Measurements from ENCODE around the gene GATAD2A. TPM values are rescaled to one million over a fixed set of nuclear protein-coding genes. Genes with fewer than 3 reads are reported as not detected.

GATAD2A gene
- total RNA-seq, 1 experiment from 2014 or later = 189 TPM

DNA sequence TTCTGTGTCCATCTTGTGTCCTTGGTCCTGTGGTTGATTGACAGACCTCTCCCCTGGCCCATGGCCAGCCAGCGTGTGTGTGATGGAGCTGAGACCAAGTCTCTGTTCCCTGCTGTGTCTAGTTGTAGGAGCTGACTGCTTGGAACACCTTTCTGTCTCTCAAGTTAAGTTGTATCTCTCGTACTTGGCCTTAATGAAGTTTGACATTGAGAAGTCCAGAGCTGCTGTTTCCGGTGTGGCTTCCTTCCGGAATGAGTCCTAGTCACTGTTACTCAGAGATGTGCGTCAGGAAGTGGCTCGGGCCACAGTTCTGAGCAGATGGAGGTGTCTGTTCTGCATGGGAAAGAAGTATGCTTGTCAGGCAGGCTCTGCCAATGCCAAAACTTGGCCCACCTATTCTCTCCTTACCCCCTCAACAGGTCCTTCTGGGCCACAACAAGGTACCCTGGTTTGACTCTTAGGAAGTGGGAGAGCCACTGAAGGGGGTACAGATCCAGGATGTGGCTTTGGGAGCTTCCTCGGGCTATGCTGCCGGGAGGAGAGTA, 54.3 kb downstream of the GATAD2A start:
- H3K4me2 ChIP-seq (ENCODE audit: insufficient read depth, insufficient read length, low read length) = no peak overlapping the region
- WGBS (ENCODE audit: extremely low coverage, insufficient read length, low lambda C conversion rate) = no CpG with 5 or more reads among the region's 8 CpGs

More for the DNA sequence above, 54.3 kb downstream of the GATAD2A start:
- H4K20me1 ChIP-seq (ENCODE audit: control insufficient read depth, insufficient read depth, insufficient read length) = peaks cover 2% of the 10 kb centered on the region
- no peak overlapping the region for H2BK12ac ChIP-seq (ENCODE audit: insufficient read length, low read depth, low read length)
- no peak overlapping the region for H3K56ac ChIP-seq (ENCODE audit: insufficient read length, low read depth, low read length)
- no peak overlapping the region for H4K8ac ChIP-seq (replicated peaks; ENCODE audit: insufficient read length, low read depth, low read length)
- H4K91ac ChIP-seq (ENCODE audit: insufficient read length, low read depth, low read length) = no peak overlapping the region
- H2BK15ac ChIP-seq (ENCODE audit: low read depth, low read length) = no peak overlapping the region
- H3K18ac ChIP-seq (ENCODE audit: insufficient read length, low read depth, low read length) = no peak overlapping the region
- H3K27me3 ChIP-seq (ENCODE audit: insufficient read depth, low read length) = no peaks in the 10 kb centered on the region
- no peak overlapping the region for H3T11ph ChIP-seq (ENCODE audit: low read length)
- H3K79me2 ChIP-seq (ENCODE audit: insufficient read depth, low read length) = peaks cover 59% of the 10 kb centered on the region; the same call in 1 of the 2 replicates
- H2AFZ ChIP-seq (ENCODE audit: low read length) = no peak overlapping the region
- Mint-ChIP-seq H3K36me3 (ENCODE audit: insufficient read depth in 1 of 3, low read depth in 3 of 3) (peaks cover 0 to 9% (median 4%) of the 10 kb centered on the region in 3 experiments; a peak in 5 of 7 replicates), H3K27me3 (ENCODE audit: low read depth) (peaks cover 2% of the 10 kb centered on the region), H3K9me3 (no peaks in the 10 kb centered on the region), H3K4me1 (peaks cover 66 to 69% of the 10 kb centered on the region in 2 experiments), H3K27ac (peak overlapping the region in 2 of 3 experiments; percentile 44 to 96; a peak in 5 of 7 replicates), H3K4me3 (no peak overlapping the region)
- no peak overlapping the region for H4K5ac ChIP-seq (ENCODE audit: insufficient read length, low read depth, low read length)
- TF ChIP-seq, protein P1, sequence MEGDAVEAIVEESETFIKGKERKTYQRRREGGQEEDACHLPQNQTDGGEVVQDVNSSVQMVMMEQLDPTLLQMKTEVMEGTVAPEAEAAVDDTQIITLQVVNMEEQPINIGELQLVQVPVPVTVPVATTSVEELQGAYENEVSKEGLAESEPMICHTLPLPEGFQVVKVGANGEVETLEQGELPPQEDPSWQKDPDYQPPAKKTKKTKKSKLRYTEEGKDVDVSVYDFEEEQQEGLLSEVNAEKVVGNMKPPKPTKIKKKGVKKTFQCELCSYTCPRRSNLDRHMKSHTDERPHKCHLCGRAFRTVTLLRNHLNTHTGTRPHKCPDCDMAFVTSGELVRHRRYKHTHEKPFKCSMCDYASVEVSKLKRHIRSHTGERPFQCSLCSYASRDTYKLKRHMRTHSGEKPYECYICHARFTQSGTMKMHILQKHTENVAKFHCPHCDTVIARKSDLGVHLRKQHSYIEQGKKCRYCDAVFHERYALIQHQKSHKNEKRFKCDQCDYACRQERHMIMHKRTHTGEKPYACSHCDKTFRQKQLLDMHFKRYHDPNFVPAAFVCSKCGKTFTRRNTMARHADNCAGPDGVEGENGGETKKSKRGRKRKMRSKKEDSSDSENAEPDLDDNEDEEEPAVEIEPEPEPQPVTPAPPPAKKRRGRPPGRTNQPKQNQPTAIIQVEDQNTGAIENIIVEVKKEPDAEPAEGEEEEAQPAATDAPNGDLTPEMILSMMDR (conservative IDR thresholded peaks at IDR 0.05) = no peak
- H3K79me1 ChIP-seq (ENCODE audit: insufficient read depth, low read depth, low read length, poor library complexity, severe bottlenecking) = peaks cover 3% of the 10 kb centered on the region
- no peak for DNase-seq
- H2BK20ac ChIP-seq (ENCODE audit: low read depth, low read length, poor library complexity, severe bottlenecking) = no peak overlapping the region
- no peak overlapping the region for H2BK120ac ChIP-seq (ENCODE audit: low read depth, low read length, poor library complexity, severe bottlenecking)
- H3K14ac ChIP-seq (ENCODE audit: insufficient read depth, low read length) = no peak overlapping the region; the same call in 1 of the 2 replicates
- H2BK5ac ChIP-seq (ENCODE audit: insufficient read length, low read length) = no peak overlapping the region
- H3K23ac ChIP-seq (ENCODE audit: insufficient read length, low read depth, low read length) = no peak overlapping the region
- no peak overlapping the region for H3K9ac ChIP-seq (ENCODE audit: extremely low read depth, insufficient read length, low read length)
- peaks cover 20% of the 10 kb centered on the region for H3K4me1 ChIP-seq (ENCODE audit: insufficient read depth, low read length)
- no peaks in the 10 kb centered on the region for H3K23me2 ChIP-seq (ENCODE audit: insufficient read length, low read depth, low read length, poor library complexity, severe bottlenecking)
- H3K4ac ChIP-seq (ENCODE audit: low read depth, low read length) = no peak overlapping the region
- H3K27ac ChIP-seq (ENCODE audit: insufficient read length, low read depth, low read length) = no peak overlapping the region
- no peaks in the 10 kb centered on the region for H3K9me3 ChIP-seq (ENCODE audit: control insufficient read depth, low read depth, low read length)
- H2AK5ac ChIP-seq (ENCODE audit: insufficient read length, low read length) = no peak overlapping the region
